GM19438 (cell line): ENCODE measurements around the gene GNB1.
"Not testable (repeated sequence)": the region's sequence is repeated elsewhere in the genome, so short reads cannot be mapped to it uniquely, and the experiment has no call there.

Source experiments
- ATAC-seq: cut with Tn5 transposase; IDR thresholded peaks from one replicate; pipeline ENCODE4 v1.9.1; 2021; ENCODE audit warnings: low read depth; ENCODE audit not compliant: unreplicated experiment

GNB1 gene

DNA sequence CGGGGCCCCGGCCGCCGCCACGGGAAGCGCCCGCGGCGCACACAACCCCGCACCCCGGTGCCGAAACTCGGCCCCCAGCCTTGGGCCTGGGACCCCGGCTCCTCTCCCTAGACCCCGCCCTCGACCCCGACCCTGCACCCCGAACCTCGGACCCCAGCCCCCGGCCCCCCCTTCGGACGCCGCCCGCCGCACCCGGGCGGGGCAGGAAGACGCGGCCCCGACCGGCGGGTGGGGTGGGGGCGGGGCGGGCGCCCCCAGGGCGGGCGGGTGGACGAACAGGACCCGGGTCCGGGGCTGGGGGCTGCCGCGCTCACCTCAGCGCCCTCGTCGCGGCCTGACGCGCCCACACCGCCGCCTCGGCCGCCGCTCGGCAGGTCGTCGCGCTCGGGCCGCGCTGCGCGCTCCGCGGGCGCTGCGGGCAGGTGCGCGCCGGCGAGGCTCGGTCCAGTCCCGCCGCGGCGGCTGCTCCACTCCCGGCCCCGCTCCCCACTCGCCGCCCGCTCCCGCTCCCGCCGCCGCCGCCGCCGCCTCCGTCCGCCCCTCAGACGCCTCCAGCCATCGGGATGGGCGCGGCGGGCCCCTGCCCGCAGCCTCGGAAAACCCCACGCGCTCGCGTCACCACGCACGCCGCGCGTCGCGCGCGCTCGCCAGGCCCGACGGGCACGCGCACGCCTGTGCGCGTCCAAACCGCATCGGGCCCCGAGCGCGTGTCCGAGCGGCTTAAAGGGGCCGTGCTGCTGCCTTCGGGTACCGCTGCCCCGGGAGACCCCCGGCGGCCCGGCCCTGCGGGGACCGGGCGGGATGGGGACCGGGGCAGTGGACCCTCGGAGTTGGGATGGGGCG lies at the start of gene GNB1:
Gene GNB1 (minus strand): TSS at position 582 of the 843 bp plus-strand sequence. CDS start 65,634 bp downstream, outside the sequence.
- peak; percentile 54 for ATAC-seq

DNA sequence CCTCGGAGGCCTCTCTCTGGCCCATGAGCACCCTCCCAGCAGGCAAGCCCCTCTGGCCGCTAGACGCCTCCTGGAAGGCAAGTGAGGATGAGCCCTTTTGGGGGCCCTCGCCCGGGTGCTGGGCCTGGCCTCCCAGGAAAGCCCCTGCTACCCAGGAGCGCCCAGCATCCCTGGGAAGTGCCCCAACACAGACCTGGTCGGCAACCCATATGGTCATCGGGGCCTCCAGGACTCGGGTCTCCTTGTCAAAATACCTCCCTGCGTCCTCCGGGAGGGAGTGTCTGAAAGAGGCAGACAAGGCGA lies 49.2 kb upstream of the GNB1 start:
- ATAC-seq = no peak

DNA sequence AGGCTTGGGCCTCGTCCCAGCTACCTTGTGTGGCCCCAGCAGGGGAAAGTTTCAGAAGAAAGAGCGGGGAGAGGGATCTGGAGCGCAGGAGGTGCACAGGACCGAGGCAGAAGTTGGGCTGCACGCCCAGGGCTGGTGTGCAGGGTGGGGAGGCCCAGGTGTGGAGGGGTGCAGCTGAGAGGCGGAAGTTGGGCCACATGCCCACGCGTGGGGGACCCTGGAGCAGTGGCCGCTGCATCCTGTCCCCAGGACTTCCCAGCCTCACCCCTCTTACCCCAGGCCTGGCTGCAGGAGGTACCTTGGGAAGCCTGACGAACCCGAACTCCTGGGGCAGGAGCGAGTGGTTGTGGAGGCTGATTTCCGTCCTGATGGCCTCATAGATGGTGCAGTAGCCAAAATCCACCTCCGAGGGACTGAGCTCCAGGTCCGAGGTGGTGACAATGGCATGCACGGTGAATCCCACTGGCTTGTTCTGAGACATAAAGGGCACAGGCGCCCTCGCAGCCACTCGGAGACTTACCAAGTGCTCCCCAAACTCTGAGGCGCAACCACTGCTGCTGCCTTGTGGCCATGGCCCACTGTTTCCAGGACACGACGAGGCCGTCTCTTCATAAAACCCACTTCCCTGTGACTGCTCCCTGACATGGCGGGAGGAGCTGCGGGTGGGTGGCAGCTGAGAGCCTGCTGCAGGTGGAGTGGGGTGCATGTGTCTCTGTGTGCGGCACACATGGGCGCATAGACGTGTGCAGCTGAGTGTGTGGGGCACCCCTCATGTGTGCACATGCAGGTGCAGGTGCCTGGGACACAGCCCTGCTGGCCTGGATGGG lies 48.6 kb upstream of the GNB1 start:
- no peak for ATAC-seq

DNA sequence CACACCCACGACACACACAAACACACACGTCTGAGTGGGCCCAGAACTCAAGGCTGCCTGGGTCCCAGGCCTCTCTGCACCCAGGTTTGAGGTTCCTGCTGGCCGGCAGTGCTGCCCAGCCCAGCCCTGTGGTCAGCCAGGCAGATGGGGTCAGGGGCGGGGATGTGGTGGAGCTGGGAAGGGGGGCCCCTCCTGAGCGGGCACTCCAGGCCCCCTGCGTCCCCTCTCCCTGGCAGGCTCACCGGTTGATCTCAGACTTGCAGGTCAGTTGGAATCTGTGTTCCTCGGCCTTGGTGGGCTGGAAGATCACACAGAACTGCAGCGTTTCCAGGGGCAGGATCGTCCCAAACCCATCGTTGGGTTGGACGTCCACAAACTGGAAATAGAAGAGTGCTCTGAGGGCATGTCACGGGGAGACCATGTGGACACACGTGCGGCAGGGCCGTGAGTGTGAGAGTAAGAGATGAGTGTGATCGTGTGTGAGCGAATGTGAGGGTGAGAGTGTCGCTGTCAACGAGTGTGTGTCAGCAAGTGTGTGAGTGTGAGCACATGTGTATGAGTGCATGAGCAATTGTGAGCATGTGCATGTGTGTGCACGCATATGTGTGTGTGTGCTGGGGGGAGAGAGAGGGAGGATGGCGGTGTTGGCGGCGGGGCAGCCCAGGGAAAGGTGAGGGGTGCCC lies 47.9 kb upstream of the GNB1 start:
- ATAC-seq = no peak

DNA sequence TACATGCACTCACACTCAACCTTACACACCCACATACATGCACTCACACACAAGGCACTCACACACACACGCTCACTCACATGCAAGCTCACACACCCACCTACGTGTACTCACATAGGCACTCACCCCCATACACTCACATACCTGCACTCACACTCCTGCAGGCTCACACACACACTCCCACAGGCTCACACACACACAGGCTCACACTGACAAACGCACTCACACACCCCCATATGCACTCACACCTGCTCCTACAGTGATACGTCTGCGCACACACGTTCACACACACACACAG lies 47.3 kb upstream of the GNB1 start:
- no peak for ATAC-seq

DNA sequence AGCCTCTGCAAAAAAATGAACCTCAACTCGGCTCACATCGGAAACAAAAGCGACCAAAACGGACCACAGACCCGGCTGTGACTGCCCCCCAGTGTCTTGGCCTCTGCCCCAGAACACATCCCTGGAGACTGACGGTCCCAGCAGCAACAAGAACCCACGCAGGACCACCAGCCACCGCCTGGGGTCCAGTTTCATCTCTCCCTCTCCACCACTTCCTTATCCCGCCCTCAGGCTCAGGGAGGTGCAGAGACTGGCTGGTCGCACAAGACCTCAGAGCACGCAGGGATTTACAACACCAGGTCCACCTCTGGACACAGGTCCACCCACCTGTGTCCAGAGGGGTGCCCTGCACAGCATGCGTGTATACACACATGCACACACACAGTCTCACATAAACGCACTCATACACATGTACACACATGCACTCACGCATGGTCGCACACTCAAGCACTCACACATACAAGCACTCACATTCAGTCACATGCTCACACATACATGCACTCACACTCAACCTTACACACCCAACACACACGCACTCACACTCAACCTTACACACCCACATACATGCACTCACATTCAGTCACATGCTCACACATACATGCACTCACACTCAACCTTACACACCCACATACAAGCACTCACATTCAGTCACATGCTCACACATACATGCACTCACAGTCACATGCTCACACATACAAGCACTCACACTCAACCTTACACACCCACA lies 46.8 kb upstream of the GNB1 start:
- no peak for ATAC-seq

DNA sequence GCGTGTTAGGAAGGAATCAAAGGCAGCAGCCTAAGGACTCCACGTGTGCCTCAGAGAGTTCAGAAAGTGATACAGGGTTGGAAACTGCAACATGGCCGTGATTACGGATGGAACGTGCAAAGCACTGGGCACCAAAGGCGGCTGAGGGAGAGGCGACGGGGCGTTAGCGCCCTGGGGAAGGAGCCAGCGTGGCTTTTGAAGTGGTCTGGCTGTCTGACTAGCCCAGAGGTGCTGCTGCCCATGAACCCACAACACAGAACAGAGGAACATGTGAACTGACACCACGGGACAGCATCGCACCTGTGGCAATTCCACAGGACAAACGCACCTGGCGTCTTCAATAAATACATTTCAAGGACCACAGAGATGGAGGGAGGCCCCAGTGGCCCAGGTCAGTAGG lies 46.2 kb upstream of the GNB1 start:
- ATAC-seq = no peak

DNA sequence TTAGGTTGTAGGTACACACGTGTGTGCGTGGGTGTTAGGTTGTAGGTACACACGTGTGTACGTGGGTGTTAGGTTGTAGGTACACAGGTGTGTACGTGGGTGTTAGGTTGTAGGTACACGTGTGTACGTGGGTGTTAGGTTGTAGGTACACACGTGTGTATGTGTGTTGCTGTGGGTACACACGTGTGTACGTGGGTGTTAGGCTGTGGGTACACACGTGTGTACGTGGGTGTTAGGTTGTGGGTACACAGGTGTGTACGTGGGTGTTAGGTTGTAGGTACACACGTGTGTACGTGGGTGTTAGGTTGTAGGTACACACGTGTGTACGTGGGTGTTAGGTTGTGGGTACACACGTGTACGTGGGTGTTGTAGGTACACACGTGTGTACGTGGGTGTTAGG lies 44.0 kb upstream of the GNB1 start:
- ATAC-seq = not testable (repeated sequence)

DNA sequence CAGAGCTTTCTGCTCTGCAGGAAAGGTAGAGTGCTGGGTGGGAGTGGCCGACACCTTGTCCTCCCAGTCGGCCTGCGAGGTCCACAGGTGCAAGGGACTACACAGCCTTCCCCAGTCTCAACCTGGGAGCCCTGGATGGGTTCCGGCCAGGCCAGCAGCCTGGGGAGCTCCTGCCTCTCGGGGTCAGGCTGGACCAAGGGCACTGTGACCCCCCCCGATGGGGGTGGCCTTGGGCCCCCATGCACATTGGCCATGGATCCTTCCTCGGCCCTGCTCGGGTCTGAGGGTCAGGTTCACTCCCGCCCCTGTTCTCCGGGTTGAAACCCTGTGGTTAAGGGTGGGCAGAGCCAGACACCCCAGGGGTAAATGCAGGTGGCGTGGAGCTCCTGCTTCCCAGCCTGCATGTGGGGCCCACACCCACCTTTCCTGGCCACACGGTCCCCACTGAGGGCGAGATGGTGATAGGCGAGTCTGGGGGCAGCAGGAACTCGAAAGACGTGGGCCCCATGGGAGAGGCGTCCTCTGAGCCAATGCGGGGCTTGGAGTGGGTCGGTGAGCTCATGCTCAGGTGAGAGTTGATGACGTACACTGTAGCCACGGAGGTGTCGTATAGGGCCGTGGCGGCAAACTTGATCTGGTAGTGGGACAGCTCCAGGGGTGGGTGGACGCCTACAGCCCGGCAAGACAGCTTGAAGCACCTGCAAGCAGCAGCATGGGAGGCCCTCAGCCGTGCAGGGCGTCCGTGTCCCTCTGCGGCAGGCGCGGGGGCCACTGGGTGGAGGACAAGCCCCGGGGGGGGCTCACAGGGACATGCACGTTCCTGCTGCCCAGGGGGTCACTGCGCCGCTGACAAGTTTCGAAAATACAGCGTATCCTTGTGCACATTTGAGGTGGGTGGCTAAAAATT lies 39.0 kb upstream of the GNB1 start:
- ATAC-seq = no peak

DNA sequence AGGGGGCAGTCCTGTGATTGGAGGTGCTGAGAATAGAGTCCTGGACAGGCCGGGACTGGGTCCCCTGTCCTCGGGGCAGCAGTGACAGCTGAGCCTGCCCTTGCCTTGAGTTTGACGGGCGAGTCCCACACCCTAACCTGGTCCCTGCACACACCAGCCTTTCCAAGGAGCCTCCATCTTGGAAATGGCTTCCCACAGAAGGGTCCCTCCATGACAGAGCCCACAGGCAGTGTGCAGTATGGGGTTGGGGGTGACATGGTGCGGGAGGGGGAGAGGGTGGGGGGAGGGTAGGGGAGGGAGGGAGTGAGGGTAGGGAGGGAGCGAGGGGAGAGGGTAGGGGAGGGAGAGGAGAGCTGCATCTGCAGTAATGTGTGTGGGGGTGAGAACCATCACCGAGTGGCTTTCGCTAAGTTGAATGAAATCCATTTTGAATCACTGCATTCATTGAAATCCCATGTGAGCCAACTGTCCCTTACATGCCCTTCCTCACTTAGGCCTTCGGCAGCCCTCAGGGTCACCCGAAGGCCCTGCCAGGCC lies 38.3 kb upstream of the GNB1 start:
- no peak for ATAC-seq

DNA sequence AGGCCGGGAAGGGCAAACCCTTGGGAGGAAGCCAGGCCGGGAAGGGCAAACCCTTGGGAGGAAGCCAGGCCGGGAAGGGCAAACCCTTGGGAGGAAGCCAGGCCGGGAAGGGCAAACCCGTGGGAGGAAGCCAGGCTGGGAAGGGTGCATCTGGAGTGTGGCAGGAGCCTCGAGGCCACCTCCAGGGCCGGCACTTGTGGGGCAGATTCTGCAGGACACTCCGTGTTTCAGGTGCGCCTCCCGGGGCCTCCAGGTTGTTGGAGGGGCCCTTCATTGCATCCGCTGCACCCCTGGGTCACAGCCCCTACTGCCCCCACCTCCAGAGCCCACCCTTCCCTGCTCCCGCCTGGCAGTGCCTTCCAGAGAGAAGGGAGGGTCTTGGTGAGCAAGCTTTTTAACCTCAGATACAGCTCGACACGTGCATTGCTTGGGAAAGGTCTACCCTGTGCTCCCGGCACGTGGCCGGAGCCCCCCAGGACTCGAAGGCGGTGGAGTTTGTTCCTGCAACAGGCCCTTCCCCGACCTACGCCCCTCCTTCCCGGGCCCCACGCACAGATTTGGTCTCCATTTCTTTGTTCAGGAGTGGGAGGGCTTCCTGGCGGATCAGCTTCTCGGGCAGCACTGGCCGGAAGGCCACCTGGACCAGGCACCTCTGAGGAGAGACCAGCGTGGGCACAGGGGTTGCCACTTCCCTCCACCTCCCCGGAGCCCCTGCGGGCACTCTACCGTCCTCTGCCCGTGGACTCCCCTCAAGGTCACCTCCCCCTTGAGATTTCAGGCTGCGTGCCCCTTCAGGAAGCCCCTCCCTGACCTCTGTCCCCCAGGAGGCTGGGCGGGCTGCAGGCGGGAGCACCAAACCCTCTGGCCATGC lies 37.6 kb upstream of the GNB1 start:
- ATAC-seq = no peak

DNA sequence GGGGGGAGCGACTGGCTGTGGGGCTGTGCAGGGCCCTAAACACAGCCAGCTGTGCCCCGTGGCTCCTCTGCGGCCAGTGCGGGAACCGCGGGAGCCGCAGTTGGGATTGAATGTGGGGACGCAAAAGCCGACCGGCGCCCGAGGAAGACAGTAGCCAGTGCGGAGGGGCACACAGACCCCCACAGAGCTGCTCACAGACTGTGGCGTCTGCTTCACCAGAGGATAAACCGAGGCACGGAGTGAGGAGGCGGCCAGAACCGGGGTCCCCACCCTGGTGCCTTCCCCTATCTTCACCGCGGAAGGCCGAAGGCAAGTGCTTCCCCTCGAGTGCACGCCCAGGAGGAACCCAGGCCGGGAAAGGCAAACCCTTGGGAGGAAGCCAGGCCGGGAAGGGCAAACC lies 36.9 kb upstream of the GNB1 start:
- no peak for ATAC-seq

DNA sequence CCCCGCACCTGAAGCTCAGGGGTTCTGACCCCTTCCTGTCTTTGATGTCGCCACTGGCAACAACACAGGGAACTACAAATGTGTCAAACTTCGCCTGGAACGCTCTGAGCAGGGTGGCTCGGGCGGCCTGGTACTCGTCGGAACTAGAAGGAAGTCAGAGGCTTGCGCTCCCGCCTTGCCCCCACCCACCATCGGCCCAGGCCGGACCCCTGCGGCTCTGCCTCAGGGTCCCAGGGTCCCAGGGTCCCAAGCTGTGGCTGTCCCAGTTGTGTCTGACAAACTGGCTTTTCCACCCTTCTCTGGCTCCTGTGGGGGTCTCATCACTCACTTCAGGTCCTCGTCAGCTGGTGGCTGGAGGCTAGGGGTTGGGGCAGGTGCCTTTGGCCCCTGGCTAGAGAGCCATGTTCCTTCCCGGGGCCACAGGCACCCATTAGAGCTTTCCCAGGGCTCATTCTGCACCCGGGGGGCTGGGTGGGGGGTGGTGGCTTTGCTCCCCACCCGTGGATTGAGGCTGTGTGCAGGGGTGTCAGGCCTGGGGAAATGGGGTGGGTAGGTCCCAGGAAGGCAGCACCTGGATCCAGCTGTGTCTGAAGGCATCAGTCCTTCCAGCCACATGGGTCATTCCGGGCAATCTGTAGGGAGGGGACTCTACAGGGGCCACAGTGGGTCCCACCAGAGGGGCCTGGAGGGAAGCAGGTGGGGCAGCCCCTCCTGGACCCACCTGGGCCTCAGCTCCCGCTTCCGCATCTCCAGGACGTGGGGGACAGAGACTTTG lies 36.2 kb upstream of the GNB1 start:
- no peak for ATAC-seq

DNA sequence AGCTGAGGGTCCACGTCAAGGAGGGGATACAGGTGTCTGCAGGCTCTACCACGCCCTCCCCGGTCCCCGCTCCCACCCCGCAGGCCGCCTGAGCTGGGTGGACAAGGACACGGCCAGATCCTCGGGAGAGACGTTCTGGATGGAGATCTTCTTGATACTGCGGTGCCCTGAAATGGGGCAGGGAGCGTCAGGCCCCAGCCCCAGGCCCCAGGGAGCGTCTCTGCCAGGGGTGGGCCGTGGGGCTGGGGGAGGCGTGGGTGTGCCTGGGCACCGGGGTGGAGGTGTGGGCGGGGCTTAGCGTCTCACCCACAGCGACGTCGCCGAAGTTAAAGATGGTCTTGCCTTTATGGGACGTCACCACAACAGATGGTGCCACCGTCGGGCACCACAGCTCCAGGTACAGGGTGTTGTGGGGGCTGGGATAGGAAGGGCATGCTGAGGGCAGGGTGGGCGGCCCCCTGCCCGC lies 35.5 kb upstream of the GNB1 start:
- ATAC-seq = no peak

DNA sequence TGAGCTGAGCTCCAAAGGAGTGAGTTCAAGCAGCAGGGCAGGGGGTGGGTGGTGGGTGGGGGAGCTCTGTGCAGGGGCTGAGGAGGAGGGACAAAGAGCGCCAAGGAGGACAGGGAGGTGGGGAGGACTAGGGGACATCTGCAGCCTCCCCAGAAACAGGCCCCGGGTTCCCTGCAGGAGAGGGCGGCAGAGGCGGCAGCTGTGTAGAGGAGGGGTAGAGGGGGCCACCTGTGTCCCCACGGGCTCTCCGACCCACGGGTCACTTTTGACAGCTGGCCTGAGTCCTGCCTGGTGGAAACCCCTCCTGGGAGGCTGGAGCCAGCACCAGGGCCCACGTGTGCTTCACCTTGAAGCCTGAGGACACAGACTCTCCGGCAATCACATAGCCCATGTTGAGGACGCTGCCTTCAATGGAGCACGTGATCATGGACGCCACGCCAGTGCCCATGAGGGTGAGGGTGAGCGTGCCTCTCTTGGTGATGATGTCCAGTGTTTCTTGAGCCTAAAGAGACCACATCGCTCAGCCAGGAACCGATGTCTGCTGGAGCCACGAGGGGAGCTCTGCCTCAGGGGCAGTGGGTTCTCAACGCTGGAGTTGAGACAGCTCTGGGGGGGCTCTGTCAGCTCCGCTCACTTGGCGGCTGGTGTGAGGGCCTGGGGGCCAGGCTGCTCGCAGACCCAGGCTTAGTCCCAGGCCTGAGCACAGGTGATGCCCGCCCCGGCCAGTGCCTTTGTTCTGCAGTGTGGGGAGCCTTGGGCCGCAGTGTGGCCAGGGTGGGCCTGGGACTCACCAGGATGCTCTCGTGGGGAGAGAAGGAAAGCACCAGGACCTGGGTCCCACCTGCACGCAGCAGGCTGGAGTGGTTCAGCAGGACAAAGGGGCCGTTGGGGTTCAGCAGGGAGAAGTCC lies 34.8 kb upstream of the GNB1 start:
- no peak for ATAC-seq

DNA sequence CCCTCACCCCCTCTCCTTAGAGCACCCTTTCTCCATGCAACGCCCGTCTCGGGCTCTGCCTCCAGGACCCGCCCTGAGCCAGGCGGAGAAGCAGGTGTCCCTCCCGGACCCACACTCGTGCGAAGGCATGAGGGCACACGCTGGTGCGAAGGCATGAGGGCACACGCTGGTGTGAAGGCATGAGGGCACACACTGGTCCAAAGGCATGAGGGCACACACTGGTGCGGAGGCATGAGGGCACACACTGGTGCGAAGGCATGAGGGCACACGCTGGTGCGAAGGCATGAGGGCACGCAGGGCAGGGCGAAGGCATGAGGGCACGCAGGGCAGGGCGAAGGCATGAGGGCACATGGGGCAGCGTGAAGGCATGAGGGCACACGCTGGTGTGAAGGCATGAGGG lies 34.0 kb upstream of the GNB1 start:
- ATAC-seq = no peak

DNA sequence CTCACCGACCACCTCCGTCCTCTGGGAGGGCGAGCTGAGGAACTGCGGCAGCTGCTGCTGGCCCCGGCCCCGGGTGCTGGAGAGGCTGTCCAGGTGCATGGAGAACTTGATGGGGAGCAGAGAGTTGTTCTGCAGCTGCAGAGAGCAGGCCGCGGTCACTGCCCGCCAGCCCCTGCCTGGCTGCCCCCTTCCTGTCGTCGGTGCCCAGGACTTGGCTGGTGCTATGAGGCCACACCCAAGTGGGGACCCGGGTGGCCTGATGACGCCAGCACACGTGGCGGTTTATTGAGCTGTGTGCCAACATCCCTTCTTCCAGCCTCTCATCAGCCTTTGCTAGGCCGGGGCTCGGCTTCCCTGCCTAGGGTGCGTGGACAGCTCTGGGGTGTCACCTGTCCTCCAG lies 33.5 kb upstream of the GNB1 start:
- ATAC-seq = no peak
